GM12878 (cell line): ENCODE results near the gene KLK13. TPM values are rescaled to one million over a fixed set of nuclear protein-coding genes. Genes with fewer than 3 reads are reported as not detected.

Experiments
- ATAC-seq: fragments of 200-7000 bp; cut with Tn5 transposase; 3 replicates; pipeline ENCODE4 v1.9.1; 2020; ENCODE audit warnings: mild to moderate bottlenecking, moderate library complexity
- BruUV-seq: library from RNA; stranded (reverse); fragments of 400-500 nt; replicated peaks from 2 replicates; lab custom pipeline; 2021; lab: Mats Ljungman, UMichigan
- CTCF ChIA-PET: fragments of 300-600 bp; sonication (Branson Sonifier 250); formaldehyde crosslinking; extraction: SDS; loops from one replicate; lab custom pipeline; 2021; ENCODE audit warnings: inconsistent platforms; lab: Yijun Ruan, JAX
- POLR2A ChIA-PET: fragments of 350-600 bp; formaldehyde crosslinking; extraction: SDS; loops from one replicate; lab custom pipeline; 2021; ENCODE audit warnings: inconsistent platforms; lab: Charles Lee
- RAD21 ChIA-PET: fragments of 300-600 bp; sonication (Branson Sonifier 250); formaldehyde crosslinking; loops from one replicate; lab custom pipeline; 2023; ENCODE audit warnings: antibody characterized with exemption; ENCODE audit not compliant: unreplicated experiment; lab: Charles Lee
- SMC1A ChIA-PET: fragments of 300-600 bp; sonication (Branson Sonifier 250); formaldehyde crosslinking; loops from one replicate; lab custom pipeline; 2023; ENCODE audit not compliant: unreplicated experiment, uncharacterized antibody; lab: Charles Lee
- DNase-seq: peaks from one replicate; pipeline ENCODE4 v3.0.0-alpha.2; 2011; ENCODE audit warnings: low read depth, low spot score
- FAIRE-seq: peaks from 3 replicates; lab custom pipeline; 2011; peaks lifted over from hg19 to GRCh38; lab: Jason Lieb, UNC
- H2AFZ ChIP-seq: 2 replicates; pipeline ENCODE4 v1.6.0; 2011; ENCODE audit warnings: low read depth, low read length, control low read depth; ENCODE audit not compliant: control insufficient read depth
- H3K27ac ChIP-seq: 2 replicates; pipeline ENCODE4 v1.5.1; 2011; ENCODE audit warnings: control low read depth; ENCODE audit not compliant: control insufficient read depth, insufficient read depth
- H3K27me3 ChIP-seq, 2 experiments: replicated peaks in 1 of 2; 2 replicates each; pipeline versions ENCODE4 v1.6.0 to v1.6.1; 2011; ENCODE audit warnings: low read length in 1 of 2; ENCODE audit not compliant: control insufficient read depth in 2 of 2, insufficient read depth in 2 of 2
- H3K36me3 ChIP-seq, 2 experiments: 2 replicates each; pipeline ENCODE4 v1.5.1; 2011; ENCODE audit warnings: low read length in 1 of 2; ENCODE audit not compliant: control insufficient read depth in 2 of 2, insufficient read depth in 2 of 2
- H3K4me1 ChIP-seq: 2 replicates; pipeline ENCODE4 v1.6.1; 2011; ENCODE audit warnings: mild to moderate bottlenecking, low read length, moderate library complexity, mixed read lengths; ENCODE audit not compliant: control insufficient read depth, insufficient read depth
- H3K4me2 ChIP-seq: 2 replicates; pipeline ENCODE4 v1.6.0; 2011; ENCODE audit warnings: control low read depth; ENCODE audit not compliant: control insufficient read depth, insufficient read depth
- H3K4me3 ChIP-seq: fragments of 200-600 bp; sonication (generic); 2 replicates; pipeline ENCODE4 v1.5.1; 2016
- H3K79me2 ChIP-seq: 2 replicates; pipeline ENCODE4 v1.6.0; 2011; ENCODE audit warnings: low read length; ENCODE audit not compliant: control insufficient read depth, insufficient read depth
- H3K9ac ChIP-seq: 2 replicates; pipeline ENCODE4 v1.8.0; 2011; ENCODE audit warnings: low read length, control low read depth, mixed read lengths; ENCODE audit not compliant: control insufficient read depth, insufficient read depth
- H3K9me3 ChIP-seq: replicated peaks from 3 replicates; pipeline ENCODE4 v1.5.1; 2011; ENCODE audit warnings: mild to moderate bottlenecking, low read length; ENCODE audit not compliant: control insufficient read depth, insufficient read depth
- H4K20me1 ChIP-seq: 2 replicates; pipeline ENCODE4 v1.6.0; 2011; ENCODE audit not compliant: control insufficient read depth, insufficient read depth
- PBX3 ChIP-seq: IDR thresholded peaks from 2 replicates; pipeline ENCODE4 v1.6.1; 2011; ENCODE audit warnings: mild to moderate bottlenecking, low read depth, low read length, moderate library complexity; ENCODE audit not compliant: insufficient replicate concordance
- ZBTB40 ChIP-seq: fragments of 450-650 bp; IDR thresholded peaks from 2 replicates; pipeline ENCODE4 v1.6.1; 2016; ENCODE audit warnings: mild to moderate bottlenecking, moderate library complexity, borderline replicate concordance
- WGBS: methylation state at CpG from one replicate; pipeline ENCODE4 v1.1.6; 2016; ENCODE audit warnings: low lambda C conversion rate; ENCODE audit not compliant: insufficient replicate concordance, insufficient coverage; ENCODE audit errors: missing lambda C conversion rate; 5-methylcytosine and 5-hydroxymethylcytosine counted together
- in situ Hi-C: fragments of 300-500 bp; cut with MboI; formaldehyde crosslinking; loops from 9 replicates; pipeline ENCODE4 v1.14.3; 2018; ENCODE audit warnings: mixed read lengths
- intact Hi-C: fragments of 100-400 bp; cut with micrococcal nuclease; formaldehyde crosslinking; loops from one replicate; pipeline ENCODE4 v1.14.2; 2022; ENCODE audit not compliant: unreplicated experiment
- polyA plus RNA-seq, 11 experiments: library from polyadenylated mRNA; depleted of rRNA in 4 of 11; unstranded in 6 of 11; stranded (reverse) in 5 of 11; fragments of >200 nt; fragmentation: Nextera tagmentation in 4 of 11; fragmentation: Illumina TruSeq in 1 of 11; extraction: Ambion mirVana in 4 of 11; extraction: Trizol in 1 of 11; gene quantifications; 1 replicate in 1 of 11; 2 replicates in 10 of 11; pipeline versions ENCODE4 v1.2.1 to v1.2.3, GENCODE V29; 2011 to 2016; ENCODE audit warnings: inconsistent platforms in 2 of 11, missing spikeins in 2 of 11, low read depth in 1 of 11
- total RNA-seq, 4 experiments: library from RNA; depleted of rRNA in 3 of 4; stranded (reverse); fragments of >200 nt in 3 of 4; fragmentation: Illumina TruSeq in 1 of 4; extraction: Trizol in 1 of 4; gene quantifications; 2 replicates each; pipeline versions ENCODE4 v1.2.1 to v1.2.3, GENCODE V29; 2013 to 2021

KLK13 gene
- total and polyA plus RNA-seq, 10 of the 15 experiments (the other 5 are each of a cell fraction or from before 2014, with no cell fraction given), result not detected

- Histone ChIP-seq H3K4me2 (no peak overlapping the region), H2AFZ (no peak overlapping the region), H4K20me1 (no peaks in the 10 kb centered on the region), H3K9ac (no peak overlapping the region), H3K4me3 (no peak overlapping the region), H3K79me2 (peaks cover 15% of the 10 kb centered on the region), H3K9me3 (no peaks in the 10 kb centered on the region), H3K4me1 (no peaks in the 10 kb centered on the region), H3K27ac (no peak overlapping the region), H3K27me3 (no peaks in the 10 kb centered on the region), H3K36me3 (no peaks in the 10 kb centered on the region; a peak in 1 of 4 replicates)
- BruUV-seq, result no TSS peak
- RAD21 ChIA-PET, result no interaction called here
- TF ChIP-seq ZBTB40 (peak; percentile 66), PBX3 (no peak)
- SMC1A ChIA-PET, result no interaction called here
- ATAC-seq, result no peak
- DNase-seq, result no peak
- CTCF ChIA-PET, result interaction anchor here (2.1 kb wide), 1 partner anchor 14 kb away, joined by 5 read pairs; no protein-coding TSS in a partner anchor
- FAIRE-seq, result no peak
- 0% methylated on average over 1 of the region's 1 CpG for WGBS
- in situ Hi-C loops (no loop called here), intact Hi-C loops (no loop called here)
- POLR2A ChIA-PET, result no interaction called here
These were observed 45.7 kb upstream of the KLK13 start for GRCh38 chr19:51110666-51110971.
